Sigmoid colon (tissue), 7 donors: ENCODE data around the gene PARD3. TPM values are rescaled to one million over a fixed set of nuclear protein-coding genes. Genes with fewer than 3 reads are reported as not detected.

Experiments used
- DNase-seq: peaks from one replicate; pipeline ENCODE4 v3.0.0-alpha.2; 2019
- H3K27ac ChIP-seq, 4 donors: fragments of 200-600 bp; sonication (generic); one replicate each; pipeline ENCODE4 v1.5.1; 2016 to 2019; ENCODE audit warnings: mild to moderate bottlenecking in 1 of 4
- H3K27me3 ChIP-seq, 3 donors: fragments of 200-600 bp; sonication (generic); one replicate each; pipeline ENCODE4 v1.5.1; 2019; ENCODE audit warnings: mild to moderate bottlenecking in 1 of 3
- H3K36me3 ChIP-seq, 4 donors: fragments of 200-600 bp; sonication (generic); one replicate each; pipeline ENCODE4 v1.5.1; 2016 to 2019
- H3K4me1 ChIP-seq, 4 donors: fragments of 200-600 bp; sonication (generic); one replicate each; pipeline ENCODE4 v1.5.1; 2017 to 2019
- H3K4me3 ChIP-seq, 4 donors: fragments of 200-600 bp; sonication (generic); one replicate each; pipeline ENCODE4 v1.5.1; 2017 to 2019; ENCODE audit warnings: mild to moderate bottlenecking in 2 of 4, moderate library complexity in 1 of 4
- H3K9me3 ChIP-seq, 4 donors: fragments of 200-600 bp in 3 of 4; sonication (generic) in 3 of 4; one replicate each; pipeline versions ENCODE4 v1.5.1 to v1.6.1; 2013 to 2019
- CTCF ChIP-seq, 4 experiments: fragments of 450-650 bp in 3 of 4; fragments of 200-600 bp in 1 of 4; IDR thresholded peaks; one replicate each; pipeline ENCODE4 v1.5.1; 2016 to 2019; ENCODE audit warnings: antibody characterized with exemption in 4 of 4, mild to moderate bottlenecking in 3 of 4, moderate library complexity in 2 of 4
- EP300 ChIP-seq, 4 donors: sonication (generic); formaldehyde crosslinking; IDR thresholded peaks; one replicate each; pipeline ENCODE4 v1.6.1; 2017; ENCODE audit warnings: antibody characterized with exemption in 4 of 4
- POLR2A ChIP-seq, 2 donors: fragments of 450-650 bp; IDR thresholded peaks; one replicate each; pipeline ENCODE4 v1.6.1; 2016; ENCODE audit warnings: antibody characterized with exemption in 2 of 2, mild to moderate bottlenecking in 2 of 2, moderate library complexity in 2 of 2
- POLR2AphosphoS5 ChIP-seq, 4 donors: sonication (generic); formaldehyde crosslinking; IDR thresholded peaks; one replicate each; pipeline ENCODE4 v1.6.1; 2017; ENCODE audit warnings: antibody characterized with exemption in 4 of 4
- WGBS, 2 donors: extraction: QIAGEN DNeasy Blood & Tissue Kit; methylation state at CpG; one replicate each; pipeline ENCODE4 v1.1.7; 2013; 5-methylcytosine and 5-hydroxymethylcytosine counted together
- intact Hi-C: fragments of 100-400 bp; cut with DNase I; formaldehyde crosslinking; loops from one replicate; pipeline ENCODE4 v1.15.1; 2023
- polyA plus RNA-seq, 3 donors: library from polyadenylated mRNA; stranded (reverse); fragments of 200-250 nt; gene quantifications; one replicate each; pipeline ENCODE4 v1.2.3, GENCODE V29; 2013
- total RNA-seq, 4 donors: library from RNA; depleted of rRNA; stranded (reverse); fragments of >200 nt; gene quantifications; one replicate each; pipeline ENCODE4 v1.1.0, GENCODE V29; 2016
- donor health status: healthy with polysubstance abuse.
- donor health status: Bipolar disorder and iron deficiency.
- donor health status: healthy.

PARD3 gene
- total and polyA plus RNA-seq, 7 donors = 17.5 to 96.4 (median 75.9) TPM

DNA sequence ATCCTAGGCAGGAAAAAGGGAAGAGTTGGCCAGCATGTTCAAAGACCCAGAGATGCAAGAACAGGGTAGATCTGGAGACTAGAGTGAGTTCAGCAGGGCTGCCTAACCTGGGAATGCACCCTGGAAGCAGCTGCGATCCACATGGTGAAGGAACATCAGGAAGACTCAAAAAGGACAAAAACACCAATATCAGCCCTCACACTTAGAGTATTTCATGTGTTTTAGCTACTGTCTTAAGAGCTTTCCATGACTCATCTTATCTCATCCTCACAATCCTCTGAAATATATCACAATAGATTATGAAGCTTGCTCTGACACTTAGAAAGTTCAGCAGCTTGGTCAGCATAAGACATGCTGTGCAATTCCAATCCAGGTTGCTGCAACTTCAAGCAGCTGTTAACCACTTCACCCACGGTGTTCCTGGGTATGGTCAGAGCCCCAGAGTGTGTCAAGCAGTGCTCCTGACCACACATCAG, 380.9 kb downstream of the PARD3 start:
- no peaks in the 10 kb centered on the region for H3K36me3 ChIP-seq
- intact Hi-C loops = no loop called here
- H3K27me3 ChIP-seq = no peaks in the 10 kb centered on the region
- H3K4me3 ChIP-seq = no peak overlapping the region
- no peak for TF ChIP-seq CTCF (IDR thresholded peaks at IDR 0.05)
- peak in 1 of 4 donors; percentile 44 for TF ChIP-seq POLR2AphosphoS5 (IDR thresholded peaks at IDR 0.05)
- no peak for DNase-seq
- H3K4me1 ChIP-seq = peaks cover 0 to 25% (median 5%) of the 10 kb centered on the region in 4 donors
- 70 to 77% methylated on average over 2 of the region's 2 CpGs for WGBS, 2 donors
- H3K27ac ChIP-seq = no peak overlapping the region
- H3K9me3 ChIP-seq = no peaks in the 10 kb centered on the region

DNA sequence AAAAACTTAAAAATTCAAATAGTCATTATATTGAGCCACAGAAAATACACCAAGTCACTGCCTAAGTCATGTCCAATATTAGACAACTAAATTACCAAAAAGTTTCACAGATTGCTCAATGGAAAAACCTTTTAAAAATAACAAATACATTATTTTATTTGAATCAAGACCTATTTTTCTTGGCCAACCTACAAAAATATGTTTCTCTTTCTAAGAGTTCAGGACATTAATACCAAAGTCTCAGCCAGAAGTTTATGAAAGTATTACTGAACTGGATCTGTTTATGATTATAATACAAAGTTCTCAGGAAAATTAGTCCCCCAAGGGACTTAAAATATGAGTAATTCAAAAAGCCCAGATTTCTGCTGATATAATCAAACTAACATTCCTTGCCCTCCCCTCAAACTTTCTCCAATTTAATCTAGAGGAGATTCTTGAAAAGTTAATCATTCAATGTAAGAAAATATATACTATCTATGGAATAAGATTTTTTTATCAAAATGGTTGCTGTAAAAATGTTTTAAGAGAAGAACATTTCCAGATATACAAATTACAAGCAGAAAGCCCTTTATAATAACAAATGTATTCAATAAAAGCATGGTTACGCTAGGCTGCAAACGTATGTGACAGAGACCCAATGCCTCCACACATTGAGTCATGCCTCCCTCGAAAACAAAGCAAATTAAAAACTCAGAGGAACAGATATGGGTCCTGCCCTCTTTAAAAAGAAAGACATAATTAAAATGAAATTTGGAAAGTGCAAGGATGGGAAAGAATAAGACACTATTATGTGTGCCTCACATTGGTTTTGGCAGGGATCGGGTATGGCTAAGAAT, 381.6 kb downstream of the PARD3 start:
- intact Hi-C loops = no loop called here
- TF ChIP-seq EP300 (IDR thresholded peaks at IDR 0.05) = no peak
- TF ChIP-seq POLR2A (IDR thresholded peaks at IDR 0.05) = no peak
- no peak for TF ChIP-seq CTCF (IDR thresholded peaks at IDR 0.05)
- no peak for TF ChIP-seq POLR2AphosphoS5 (IDR thresholded peaks at IDR 0.05)
- Histone ChIP-seq H3K4me1 (peaks cover 0 to 25% (median 5%) of the 10 kb centered on the region in 4 donors), H3K27me3 (no peaks in the 10 kb centered on the region), H3K36me3 (no peaks in the 10 kb centered on the region), H3K9me3 (no peaks in the 10 kb centered on the region), H3K27ac (no peak overlapping the region), H3K4me3 (no peak overlapping the region)
- WGBS, 2 donors = 79 to 90% methylated on average over 4 of the region's 4 CpGs
- no peak for DNase-seq

DNA sequence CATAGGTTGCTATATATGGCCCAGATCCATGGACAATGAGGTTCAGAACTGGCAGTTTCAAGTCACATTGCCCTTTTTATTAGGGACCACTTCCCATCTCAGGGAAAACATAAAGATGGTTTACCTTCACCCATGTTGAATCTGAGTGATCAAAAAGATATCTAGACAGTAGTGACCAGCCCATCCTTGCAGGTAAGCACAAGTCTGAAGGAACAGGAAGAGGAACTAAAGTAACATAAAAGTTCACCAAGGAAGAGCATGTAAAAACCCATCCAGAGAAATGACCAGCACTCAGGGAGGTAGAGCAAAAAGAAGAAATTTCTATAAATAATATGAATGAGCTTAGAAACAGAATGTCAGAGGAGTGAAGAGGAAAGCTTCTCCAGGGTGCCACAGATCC, 382.5 kb downstream of the PARD3 start:
- DNase-seq = no peak
- Histone ChIP-seq H3K9me3 (no peaks in the 10 kb centered on the region), H3K4me1 (peaks cover 0 to 25% (median 5%) of the 10 kb centered on the region in 4 donors), H3K36me3 (no peaks in the 10 kb centered on the region), H3K27me3 (no peaks in the 10 kb centered on the region), H3K4me3 (no peak overlapping the region), H3K27ac (no peak overlapping the region)
- TF ChIP-seq CTCF (IDR thresholded peaks at IDR 0.05) (no peak), POLR2A (IDR thresholded peaks at IDR 0.05) (no peak), EP300 (IDR thresholded peaks at IDR 0.05) (no peak), POLR2AphosphoS5 (IDR thresholded peaks at IDR 0.05) (no peak)
- intact Hi-C loops = no loop called here

GRCh38 chr10:34430685-34431084, 384.4 kb downstream of the PARD3 start:
- Histone ChIP-seq H3K9me3 (no peaks in the 10 kb centered on the region), H3K27ac (no peak overlapping the region), H3K36me3 (no peaks in the 10 kb centered on the region), H3K4me3 (no peak overlapping the region), H3K4me1 (peaks cover 0 to 25% (median 5%) of the 10 kb centered on the region in 4 donors), H3K27me3 (no peaks in the 10 kb centered on the region)
- WGBS, 2 donors = 92 to 94% methylated on average over 3 of the region's 3 CpGs
- intact Hi-C loops = no loop called here
- no peak for TF ChIP-seq EP300 (IDR thresholded peaks at IDR 0.05)
- no peak for TF ChIP-seq POLR2A (IDR thresholded peaks at IDR 0.05)
- TF ChIP-seq POLR2AphosphoS5 (IDR thresholded peaks at IDR 0.05) = no peak
- DNase-seq = no peak

GRCh38 chr10:34428501-34428900, 386.6 kb downstream of the PARD3 start:
- intact Hi-C loops = no loop called here
- no peak for DNase-seq
- Histone ChIP-seq H3K27ac (no peak overlapping the region), H3K27me3 (no peaks in the 10 kb centered on the region), H3K36me3 (no peaks in the 10 kb centered on the region), H3K4me1 (peaks cover 0 to 9% (median 2%) of the 10 kb centered on the region in 4 donors), H3K4me3 (no peak overlapping the region), H3K9me3 (no peaks in the 10 kb centered on the region)
- WGBS, 2 donors = 30 to 49% methylated on average over 3 of the region's 3 CpGs
- TF ChIP-seq EP300 (IDR thresholded peaks at IDR 0.05) (no peak), POLR2AphosphoS5 (IDR thresholded peaks at IDR 0.05) (no peak), CTCF (IDR thresholded peaks at IDR 0.05) (no peak), POLR2A (IDR thresholded peaks at IDR 0.05) (no peak)
